Spleen (tissue), 7 donors: ENCODE data around the gene MXD4.
A peak's percentile ranks its signal among the peaks of the same experiment; 100 is the strongest.

Experiments used
- POLR2AphosphoS5 ChIP-seq, 3 donors: sonication (generic); formaldehyde crosslinking; IDR thresholded peaks; one replicate each; pipeline ENCODE4 v1.5.1; 2017; ENCODE audit warnings: antibody characterized with exemption in 3 of 3
- TF ChIP-seq, protein P1 (sequence below), 11 experiments: fragments of 200-600 bp in 7 of 11; fragments of 450-650 bp in 4 of 11; sonication (generic) in 4 of 11; IDR thresholded peaks in 8 of 11; conservative IDR thresholded peaks in 3 of 11; 1 replicate in 7 of 11; 2 replicates in 4 of 11; pipeline versions ENCODE4 v1.4.0 to v1.8.0; 2016 to 2021; ENCODE audit warnings: antibody characterized with exemption in 11 of 11, inconsistent platforms in 4 of 11, mild to moderate bottlenecking in 1 of 11
- donor health status: DM: no; HTN: no; CAD: no; lungs with moderate emphysema.
- donor health status: DM: no; HTN: no; CAD: no.
- donor health status: DM: no; HTN: no; CAD: no.

- TF ChIP-seq, protein P1, sequence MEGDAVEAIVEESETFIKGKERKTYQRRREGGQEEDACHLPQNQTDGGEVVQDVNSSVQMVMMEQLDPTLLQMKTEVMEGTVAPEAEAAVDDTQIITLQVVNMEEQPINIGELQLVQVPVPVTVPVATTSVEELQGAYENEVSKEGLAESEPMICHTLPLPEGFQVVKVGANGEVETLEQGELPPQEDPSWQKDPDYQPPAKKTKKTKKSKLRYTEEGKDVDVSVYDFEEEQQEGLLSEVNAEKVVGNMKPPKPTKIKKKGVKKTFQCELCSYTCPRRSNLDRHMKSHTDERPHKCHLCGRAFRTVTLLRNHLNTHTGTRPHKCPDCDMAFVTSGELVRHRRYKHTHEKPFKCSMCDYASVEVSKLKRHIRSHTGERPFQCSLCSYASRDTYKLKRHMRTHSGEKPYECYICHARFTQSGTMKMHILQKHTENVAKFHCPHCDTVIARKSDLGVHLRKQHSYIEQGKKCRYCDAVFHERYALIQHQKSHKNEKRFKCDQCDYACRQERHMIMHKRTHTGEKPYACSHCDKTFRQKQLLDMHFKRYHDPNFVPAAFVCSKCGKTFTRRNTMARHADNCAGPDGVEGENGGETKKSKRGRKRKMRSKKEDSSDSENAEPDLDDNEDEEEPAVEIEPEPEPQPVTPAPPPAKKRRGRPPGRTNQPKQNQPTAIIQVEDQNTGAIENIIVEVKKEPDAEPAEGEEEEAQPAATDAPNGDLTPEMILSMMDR (IDR thresholded peaks at IDR 0.05 in 8 of 11, conservative IDR thresholded peaks at IDR 0.05 in 3 of 11), result no peak
- peak in 1 of 3 donors; percentile 35 for TF ChIP-seq POLR2AphosphoS5 (IDR thresholded peaks at IDR 0.05)
Observed at GRCh38 chr4:2258091-2259035, 3.5 kb downstream of the MXD4 start.
